ENCODE results near the gene ADARB2. TPM values are rescaled to one million over a fixed set of nuclear protein-coding genes. Genes with fewer than 3 reads are reported as not detected.

Gene ADARB2
- total RNA-seq, 3 donors from 2014 or later (not counting 1 experiment from before 2014, with no cell fraction given), result 0.27 to 0.78 (median 0.40) TPM

DNA sequence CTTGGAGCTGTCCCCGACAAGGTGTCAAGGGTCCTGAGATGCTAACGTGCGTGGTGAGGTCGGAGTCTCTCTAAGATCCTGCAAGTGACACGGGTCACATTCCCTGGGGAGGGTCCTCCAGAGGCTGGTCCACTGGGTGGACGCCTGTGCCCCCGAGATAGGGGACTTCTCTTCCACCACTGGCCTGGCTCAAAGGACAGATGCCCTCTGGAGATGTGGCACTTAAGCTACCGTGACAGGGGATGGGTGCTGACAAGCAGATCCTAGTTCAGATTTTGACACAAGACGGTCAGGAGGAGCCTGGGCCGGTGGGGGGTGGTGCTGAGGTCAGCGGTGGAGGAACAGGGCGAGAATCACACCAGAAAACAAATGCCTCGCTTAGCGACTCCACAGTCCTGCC lies 178.0 kb downstream of the ADARB2 start:
- H3K36me3 Mint-ChIP-seq, result no peaks in the 10 kb centered on the region
- intact Hi-C loops (cut with micrococcal nuclease), result no loop called here
- no peaks in the 10 kb centered on the region for H3K36me3 ChIP-seq (ENCODE audit: control insufficient read depth, insufficient read depth, low read length)
- H3K4me1 Mint-ChIP-seq, result no peaks in the 10 kb centered on the region
- 64% methylated on average over 14 of the region's 14 CpGs for WGBS (ENCODE audit: insufficient coverage)
- H3K4me1 ChIP-seq (ENCODE audit: control insufficient read depth, insufficient read depth, low read length), result no peaks in the 10 kb centered on the region
- H3K4me3 Mint-ChIP-seq, result no peak overlapping the region
- peaks cover 14% of the 10 kb centered on the region in 2 donors for H3K27me3 Mint-ChIP-seq (ENCODE audit: low read depth in 2 of 2)
- H3K9me3 Mint-ChIP-seq, result no peaks in the 10 kb centered on the region
- ATAC-seq (no peak), DNase-seq (no peak)
- H3K9me3 ChIP-seq (ENCODE audit: control insufficient read depth, insufficient read depth, low read length), result no peaks in the 10 kb centered on the region
- H3K27ac ChIP-seq (ENCODE audit: low read length), result no peak overlapping the region
- H3K27ac Mint-ChIP-seq, result no peak overlapping the region
- no peak overlapping the region for H3K4me3 ChIP-seq (ENCODE audit: low read length)
- H3K27me3 ChIP-seq (ENCODE audit: control insufficient read depth, insufficient read depth, low read length), result no peaks in the 10 kb centered on the region
- no peak for TF ChIP-seq CTCF (IDR thresholded peaks at IDR 0.05)

GRCh38 chr10:1558906-1559305 lies 178.4 kb downstream of the ADARB2 start:
- Histone ChIP-seq H3K4me3 (ENCODE audit: low read length) (no peak overlapping the region), H3K9me3 (ENCODE audit: control insufficient read depth, insufficient read depth, low read length) (no peaks in the 10 kb centered on the region), H3K27me3 (ENCODE audit: control insufficient read depth, insufficient read depth, low read length) (no peaks in the 10 kb centered on the region), H3K27ac (ENCODE audit: low read length) (no peak overlapping the region), H3K4me1 (ENCODE audit: control insufficient read depth, insufficient read depth, low read length) (no peaks in the 10 kb centered on the region), H3K36me3 (ENCODE audit: control insufficient read depth, insufficient read depth, low read length) (no peaks in the 10 kb centered on the region)
- Mint-ChIP-seq H3K4me1 (no peaks in the 10 kb centered on the region), H3K36me3 (no peaks in the 10 kb centered on the region), H3K4me3 (no peak overlapping the region), H3K27ac (no peak overlapping the region), H3K27me3 (ENCODE audit: low read depth in 2 of 2) (peaks cover 14 to 16% of the 10 kb centered on the region in 2 donors), H3K9me3 (no peaks in the 10 kb centered on the region)
- DNase-seq (no peak), ATAC-seq (no peak)
- intact Hi-C loops (cut with micrococcal nuclease), result no loop called here
- no peak for TF ChIP-seq CTCF (IDR thresholded peaks at IDR 0.05)
- WGBS (ENCODE audit: insufficient coverage), result 74% methylated on average over 4 of the region's 4 CpGs

- intact Hi-C loops (cut with micrococcal nuclease), result no loop called here
- H3K4me3 Mint-ChIP-seq, result no peak overlapping the region
- no peaks in the 10 kb centered on the region for H3K36me3 Mint-ChIP-seq
- Histone ChIP-seq H3K9me3 (ENCODE audit: control insufficient read depth, insufficient read depth, low read length) (no peaks in the 10 kb centered on the region), H3K27ac (ENCODE audit: low read length) (no peak overlapping the region), H3K36me3 (ENCODE audit: control insufficient read depth, insufficient read depth, low read length) (no peaks in the 10 kb centered on the region), H3K4me1 (ENCODE audit: control insufficient read depth, insufficient read depth, low read length) (no peaks in the 10 kb centered on the region), H3K4me3 (ENCODE audit: low read length) (no peak overlapping the region), H3K27me3 (ENCODE audit: control insufficient read depth, insufficient read depth, low read length) (no peaks in the 10 kb centered on the region)
- H3K27ac Mint-ChIP-seq, result no peak overlapping the region
- 77% methylated on average over 13 of the region's 13 CpGs for WGBS (ENCODE audit: insufficient coverage)
- DNase-seq, result no peak
- ATAC-seq, result no peak
- peaks cover 14 to 16% of the 10 kb centered on the region in 2 donors for H3K27me3 Mint-ChIP-seq (ENCODE audit: low read depth in 2 of 2)
- H3K9me3 Mint-ChIP-seq, result no peaks in the 10 kb centered on the region
- TF ChIP-seq CTCF (IDR thresholded peaks at IDR 0.05), result no peak
- H3K4me1 Mint-ChIP-seq, result no peaks in the 10 kb centered on the region
Measured at GRCh38 chr10:1557081-1557480, 180.2 kb downstream of the ADARB2 start.

GRCh38 chr10:1556496-1556895 lies 180.8 kb downstream of the ADARB2 start:
- no peak for TF ChIP-seq CTCF (IDR thresholded peaks at IDR 0.05)
- DNase-seq, result no peak
- H3K27ac Mint-ChIP-seq, result no peak overlapping the region
- H3K27me3 Mint-ChIP-seq (ENCODE audit: low read depth in 2 of 2), result peaks cover 12 to 16% of the 10 kb centered on the region in 2 donors
- H3K27ac ChIP-seq (ENCODE audit: low read length), result no peak overlapping the region
- H3K4me3 ChIP-seq (ENCODE audit: low read length), result no peak overlapping the region
- WGBS (ENCODE audit: insufficient coverage), result 78% methylated on average over 8 of the region's 8 CpGs
- H3K9me3 ChIP-seq (ENCODE audit: control insufficient read depth, insufficient read depth, low read length), result no peaks in the 10 kb centered on the region
- H3K9me3 Mint-ChIP-seq, result no peaks in the 10 kb centered on the region
- no peaks in the 10 kb centered on the region for H3K36me3 Mint-ChIP-seq
- no peaks in the 10 kb centered on the region for H3K4me1 Mint-ChIP-seq
- ATAC-seq, result no peak
- intact Hi-C loops (cut with micrococcal nuclease), result no loop called here
- H3K4me1 ChIP-seq (ENCODE audit: control insufficient read depth, insufficient read depth, low read length), result no peaks in the 10 kb centered on the region
- H3K36me3 ChIP-seq (ENCODE audit: control insufficient read depth, insufficient read depth, low read length), result no peaks in the 10 kb centered on the region
- H3K4me3 Mint-ChIP-seq, result no peak overlapping the region
- H3K27me3 ChIP-seq (ENCODE audit: control insufficient read depth, insufficient read depth, low read length), result no peaks in the 10 kb centered on the region
